Esophagus squamous epithelium (tissue), 5 donors: ENCODE data around the gene GPX8. TPM values are rescaled to one million over a fixed set of nuclear protein-coding genes. Genes with fewer than 3 reads are reported as not detected.

ENCODE experiments used
- DNase-seq: peaks from one replicate; lab custom pipeline; 2025; lab: John Stamatoyannopoulos, UW
- H3K27ac ChIP-seq, 4 donors: fragments of 200-600 bp; sonication (generic); one replicate each; pipeline ENCODE4 v1.5.1; 2016 to 2019; ENCODE audit warnings: mild to moderate bottlenecking in 1 of 4
- H3K27me3 ChIP-seq, 4 donors: fragments of 200-600 bp; sonication (generic); 1 replicate in 3 of 4; 2 replicates in 1 of 4; pipeline versions ENCODE4 v1.5.1 to v1.6.0; 2017 to 2021; ENCODE audit warnings: antibody characterized with exemption in 1 of 4
- H3K36me3 ChIP-seq, 3 donors: fragments of 200-600 bp; sonication (generic); one replicate each; pipeline ENCODE4 v1.5.1; 2016 to 2019
- H3K4me1 ChIP-seq, 3 donors: fragments of 200-600 bp; sonication (generic); one replicate each; pipeline ENCODE4 v1.5.1; 2017 to 2019
- H3K4me3 ChIP-seq, 4 donors: fragments of 200-600 bp; sonication (generic); 1 replicate in 3 of 4; 2 replicates in 1 of 4; pipeline ENCODE4 v1.5.1; 2016 to 2019; ENCODE audit warnings: mild to moderate bottlenecking in 2 of 4, moderate library complexity in 1 of 4
- H3K9me3 ChIP-seq, 3 donors: fragments of 200-600 bp; sonication (generic); one replicate each; pipeline ENCODE4 v1.5.1; 2016 to 2019
- POLR2A ChIP-seq, 4 donors: fragments of 450-650 bp; IDR thresholded peaks; one replicate each; pipeline ENCODE4 v1.6.1; 2017; ENCODE audit warnings: antibody characterized with exemption in 4 of 4, mild to moderate bottlenecking in 4 of 4, moderate library complexity in 3 of 4
- WGBS, 2 donors: methylation state at CpG; one replicate each; pipeline ENCODE4 v1.1.5; 2018; 5-methylcytosine and 5-hydroxymethylcytosine counted together
- intact Hi-C: fragments of 100-400 bp; cut with DNase I; formaldehyde crosslinking; loops from one replicate; pipeline ENCODE4 v1.15.0; 2022
- total RNA-seq, 4 donors: library from RNA; depleted of rRNA; stranded (reverse); fragments of >200 nt; gene quantifications; one replicate each; pipeline ENCODE4 v1.1.0, GENCODE V29; 2016
- TF ChIP-seq, protein P1 (sequence below), 6 experiments: fragments of 450-650 bp in 4 of 6; fragments of 200-600 bp in 2 of 6; sonication (generic) in 2 of 6; IDR thresholded peaks; one replicate each; pipeline ENCODE4 v1.5.1; 2016 to 2019; ENCODE audit warnings: antibody characterized with exemption in 6 of 6, mild to moderate bottlenecking in 4 of 6, moderate library complexity in 4 of 6
- donor health status: DM: yes; HTN: yes; CAD: no.

Gene GPX8
- total RNA-seq, 4 donors from 2014 or later, result 0.45 to 8.7 (median 7.3) TPM

DNA sequence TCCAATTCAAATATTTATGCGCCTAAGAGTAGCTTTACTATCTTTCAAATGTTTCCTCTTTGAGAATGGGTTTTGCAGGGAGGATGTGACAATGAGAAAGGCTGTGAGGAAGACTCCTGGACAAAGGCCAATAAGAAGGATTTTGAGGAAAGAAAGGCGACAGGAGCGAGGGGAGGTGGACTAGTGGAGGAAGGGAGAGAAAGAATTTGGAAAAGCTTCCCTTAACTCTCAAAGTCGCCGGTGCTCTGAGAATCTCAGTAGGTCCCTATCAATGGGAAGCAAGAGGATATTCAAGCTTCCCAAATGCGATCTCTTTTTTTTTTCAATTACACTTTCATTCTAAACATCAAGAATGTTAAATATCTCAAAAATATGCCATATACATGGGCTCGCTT lies 15.8 kb downstream of the GPX8 start:
- Histone ChIP-seq H3K36me3 (no peaks in the 10 kb centered on the region), H3K9me3 (no peaks in the 10 kb centered on the region), H3K27me3 (peaks cover 3 to 98% (median 22%) of the 10 kb centered on the region in 4 donors), H3K4me3 (peak overlapping the region; percentile 9 to 62 (median 24)), H3K27ac (no peak overlapping the region), H3K4me1 (peaks cover 11 to 40% (median 26%) of the 10 kb centered on the region in 3 donors)
- TF ChIP-seq, protein P1, sequence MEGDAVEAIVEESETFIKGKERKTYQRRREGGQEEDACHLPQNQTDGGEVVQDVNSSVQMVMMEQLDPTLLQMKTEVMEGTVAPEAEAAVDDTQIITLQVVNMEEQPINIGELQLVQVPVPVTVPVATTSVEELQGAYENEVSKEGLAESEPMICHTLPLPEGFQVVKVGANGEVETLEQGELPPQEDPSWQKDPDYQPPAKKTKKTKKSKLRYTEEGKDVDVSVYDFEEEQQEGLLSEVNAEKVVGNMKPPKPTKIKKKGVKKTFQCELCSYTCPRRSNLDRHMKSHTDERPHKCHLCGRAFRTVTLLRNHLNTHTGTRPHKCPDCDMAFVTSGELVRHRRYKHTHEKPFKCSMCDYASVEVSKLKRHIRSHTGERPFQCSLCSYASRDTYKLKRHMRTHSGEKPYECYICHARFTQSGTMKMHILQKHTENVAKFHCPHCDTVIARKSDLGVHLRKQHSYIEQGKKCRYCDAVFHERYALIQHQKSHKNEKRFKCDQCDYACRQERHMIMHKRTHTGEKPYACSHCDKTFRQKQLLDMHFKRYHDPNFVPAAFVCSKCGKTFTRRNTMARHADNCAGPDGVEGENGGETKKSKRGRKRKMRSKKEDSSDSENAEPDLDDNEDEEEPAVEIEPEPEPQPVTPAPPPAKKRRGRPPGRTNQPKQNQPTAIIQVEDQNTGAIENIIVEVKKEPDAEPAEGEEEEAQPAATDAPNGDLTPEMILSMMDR (IDR thresholded peaks at IDR 0.05), result no peak
- no peak for TF ChIP-seq POLR2A (IDR thresholded peaks at IDR 0.05)
- DNase-seq, result no peak
- intact Hi-C loops, result no loop called here
- 8 to 11% methylated on average over 7 of the region's 7 CpGs for WGBS, 2 donors

- 1 to 2% methylated on average over 23 to 24 of the region's 44 CpGs for WGBS, 2 donors
- Histone ChIP-seq H3K4me1 (peaks cover 11 to 40% (median 26%) of the 10 kb centered on the region in 3 donors), H3K27ac (no peak overlapping the region), H3K27me3 (peaks cover 3 to 98% (median 22%) of the 10 kb centered on the region in 4 donors), H3K4me3 (peak overlapping the region; percentile 9 to 62 (median 24)), H3K9me3 (no peaks in the 10 kb centered on the region), H3K36me3 (no peaks in the 10 kb centered on the region)
- intact Hi-C loops, result no loop called here
- DNase-seq, result no peak
- no peak for TF ChIP-seq POLR2A (IDR thresholded peaks at IDR 0.05)
- TF ChIP-seq, protein P1 (IDR thresholded peaks at IDR 0.05), result peak in 5 of 6 experiments; percentile 34 to 81 (median 64)
Observed at GRCh38 chr5:55176176-55176818, 16.3 kb downstream of the GPX8 start.

DNA sequence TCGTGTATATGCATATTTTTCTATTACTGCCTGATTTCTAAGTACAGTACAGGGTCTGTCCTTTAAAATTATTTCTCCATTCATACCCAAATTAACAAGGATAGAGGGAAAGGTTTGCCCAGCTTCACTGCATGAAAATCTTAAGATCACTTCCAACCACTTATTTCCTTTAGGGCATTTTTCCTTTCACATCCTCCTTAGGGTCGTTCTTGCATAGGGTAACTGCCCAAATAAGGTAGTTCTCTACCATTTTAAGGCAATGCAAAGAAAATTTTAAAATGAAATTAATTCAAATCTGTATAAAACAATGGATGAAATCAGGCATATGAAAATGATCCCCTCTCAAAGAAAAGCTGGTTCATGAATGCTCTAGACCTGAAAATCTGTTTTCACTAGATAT lies 17.1 kb downstream of the GPX8 start:
- Histone ChIP-seq H3K27ac (no peak overlapping the region), H3K27me3 (peaks cover 3 to 100% (median 22%) of the 10 kb centered on the region in 4 donors), H3K4me3 (no peak overlapping the region), H3K9me3 (no peaks in the 10 kb centered on the region), H3K4me1 (peaks cover 11 to 36% (median 26%) of the 10 kb centered on the region in 3 donors), H3K36me3 (no peaks in the 10 kb centered on the region)
- TF ChIP-seq, protein P1 (IDR thresholded peaks at IDR 0.05), result no peak
- TF ChIP-seq POLR2A (IDR thresholded peaks at IDR 0.05), result no peak
- intact Hi-C loops, result no loop called here
- 7 to 11% methylated on average over 2 of the region's 2 CpGs for WGBS, 2 donors
- DNase-seq, result no peak

DNA sequence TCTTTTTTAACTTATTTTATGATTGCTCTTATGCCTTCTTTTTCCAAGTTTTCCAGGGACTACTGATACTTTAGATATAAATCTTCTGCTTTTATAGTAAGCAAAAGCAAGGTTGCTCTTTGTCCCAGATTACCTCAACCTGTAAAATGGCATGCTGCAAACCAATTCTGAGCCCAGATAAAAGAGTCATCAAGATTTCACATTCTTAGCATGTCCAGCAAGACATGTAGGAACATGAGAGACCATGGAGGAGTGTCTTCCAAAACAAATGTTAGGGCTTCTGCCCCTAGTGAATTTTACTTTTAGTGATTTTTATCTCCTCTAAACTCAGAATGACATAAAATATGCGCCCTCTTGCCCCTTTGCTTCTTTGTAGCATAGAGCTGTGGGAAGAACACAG lies 20.0 kb downstream of the GPX8 start:
- peaks cover 4 to 16% (median 13%) of the 10 kb centered on the region in 3 donors for H3K4me1 ChIP-seq
- WGBS, 2 donors, result 64 to 77% methylated on average over 1 of the region's 1 CpG
- no peak overlapping the region for H3K27ac ChIP-seq
- H3K9me3 ChIP-seq, result no peaks in the 10 kb centered on the region
- TF ChIP-seq, protein P1 (IDR thresholded peaks at IDR 0.05), result no peak
- TF ChIP-seq POLR2A (IDR thresholded peaks at IDR 0.05), result no peak
- peaks cover 3 to 98% (median 12%) of the 10 kb centered on the region in 4 donors for H3K27me3 ChIP-seq
- no peaks in the 10 kb centered on the region for H3K36me3 ChIP-seq
- intact Hi-C loops, result no loop called here
- DNase-seq, result no peak
- H3K4me3 ChIP-seq, result no peak overlapping the region

- Histone ChIP-seq H3K27me3 (peaks cover 0 to 90% (median 0%) of the 10 kb centered on the region in 4 donors), H3K27ac (no peak overlapping the region), H3K36me3 (no peaks in the 10 kb centered on the region), H3K9me3 (no peaks in the 10 kb centered on the region), H3K4me1 (no peaks in the 10 kb centered on the region), H3K4me3 (no peak overlapping the region)
- TF ChIP-seq POLR2A (IDR thresholded peaks at IDR 0.05), result no peak
- TF ChIP-seq, protein P1 (IDR thresholded peaks at IDR 0.05), result peak in 3 of 6 experiments; percentile 6 to 44 (median 29)
- no peak for DNase-seq
- intact Hi-C loops, result no loop called here
- 37 to 39% methylated on average over 4 of the region's 4 CpGs for WGBS, 2 donors
Observed at GRCh38 chr5:55187370-55187769, 27.4 kb downstream of the GPX8 start.
